SK-MEL-5 (cell line): ENCODE data around the gene RBM12. TPM values are rescaled to one million over a fixed set of nuclear protein-coding genes. Genes with fewer than 3 reads are reported as not detected.

Source experiments
- DNase-seq: peaks from one replicate; pipeline ENCODE4 v3.0.0-alpha.2; 2016; ENCODE audit warnings: low read depth, low spot score
- in situ Hi-C: cut with HindIII; loops from 2 replicates; pipeline ENCODE4 v1.10.0; 2016; ENCODE audit warnings: low sequenced_read_pairs, high pct_unique_total_duplicates, low pct_unique_long_range_greater_than_20kb
- total RNA-seq: library from RNA; depleted of rRNA; stranded (reverse); fragments of >200 nt; shearing (Covaris generic); gene quantifications from 2 replicates; pipeline ENCODE4 v1.2.3, GENCODE V29; 2014

RBM12 gene
- total RNA-seq, 1 experiment from 2014 or later, result 57.2 TPM

GRCh38 chr20:35616465-35617396 is 48.0 kb downstream of the RBM12 start:
- peak; percentile 100 for DNase-seq
- in situ Hi-C loops, result no loop called here

- DNase-seq, result no peak
- in situ Hi-C loops, result no loop called here
Measured at GRCh38 chr20:35615667-35616464, 48.8 kb downstream of the RBM12 start, which contains the start of gene SPAG4. SPAG4 (plus strand) TSS chr20:35615829; CDS start chr20:35616004, 175 bp downstream.

- in situ Hi-C loops, result no loop called here
- DNase-seq, result no peak
Measured at GRCh38 chr20:35611482-35611881, 53.2 kb downstream of the RBM12 start.

GRCh38 chr20:35610833-35611427 is 53.8 kb downstream of the RBM12 start:
- in situ Hi-C loops, result no loop called here
- DNase-seq, result no peak

GRCh38 chr20:35607003-35607735 is 57.5 kb downstream of the RBM12 start:
- in situ Hi-C loops, result no loop called here
- no peak for DNase-seq

GRCh38 chr20:35606127-35606526 is 58.6 kb downstream of the RBM12 start:
- no peak for DNase-seq
- in situ Hi-C loops, result no loop called here

GRCh38 chr20:35604449-35604747 is 60.3 kb downstream of the RBM12 start:
- DNase-seq, result peak; percentile 51
- in situ Hi-C loops, result no loop called here

- no peak for DNase-seq
- in situ Hi-C loops, result no loop called here
Measured at GRCh38 chr20:35603695-35604448, 60.8 kb downstream of the RBM12 start.

GRCh38 chr20:35602851-35603495 is 61.7 kb downstream of the RBM12 start:
- in situ Hi-C loops, result no loop called here
- no peak for DNase-seq

GRCh38 chr20:35601990-35602389 is 62.7 kb downstream of the RBM12 start:
- DNase-seq, result no peak
- in situ Hi-C loops, result no loop called here

- DNase-seq, result peak; percentile 65
- in situ Hi-C loops, result no loop called here
Measured at GRCh38 chr20:35600993-35601973, 63.4 kb downstream of the RBM12 start.

GRCh38 chr20:35600176-35600992 is 64.3 kb downstream of the RBM12 start:
- no peak for DNase-seq
- in situ Hi-C loops, result no loop called here

- DNase-seq, result no peak
- in situ Hi-C loops, result no loop called here
Measured at GRCh38 chr20:35599776-35600120, 65.0 kb downstream of the RBM12 start.
